Tibial nerve (tissue), 4 donors: ENCODE measurements around the gene PLXNA4. TPM values are rescaled to one million over a fixed set of nuclear protein-coding genes. Genes with fewer than 3 reads are reported as not detected.

Source experiments
- DNase-seq, 2 donors: peaks; one replicate each; pipeline ENCODE4 v3.0.0-alpha.2; 2019; ENCODE audit warnings: low spot score in 2 of 2
- H3K27ac ChIP-seq, 4 donors: fragments of 200-600 bp; sonication (generic) in 3 of 4; one replicate each; pipeline ENCODE4 v1.5.1; 2017 to 2019; ENCODE audit warnings: mild to moderate bottlenecking in 1 of 4
- H3K27me3 ChIP-seq, 2 donors: fragments of 200-600 bp; sonication (generic) in 1 of 2; one replicate each; pipeline versions ENCODE4 v1.5.1 to v1.6.0; 2017 to 2019
- H3K36me3 ChIP-seq, 3 donors: fragments of 200-600 bp; sonication (generic); one replicate each; pipeline ENCODE4 v1.5.1; 2018 to 2019
- H3K4me1 ChIP-seq, 4 donors: fragments of 200-600 bp; sonication (generic) in 3 of 4; one replicate each; pipeline ENCODE4 v1.5.1; 2017 to 2019
- H3K4me3 ChIP-seq, 4 donors: fragments of 200-600 bp; sonication (generic) in 3 of 4; one replicate each; pipeline ENCODE4 v1.5.1; 2017 to 2019; ENCODE audit warnings: mild to moderate bottlenecking in 1 of 4, moderate library complexity in 1 of 4
- H3K9me3 ChIP-seq, 4 donors: fragments of 200-600 bp; sonication (generic) in 3 of 4; one replicate each; pipeline ENCODE4 v1.5.1; 2017 to 2019
- EP300 ChIP-seq, 2 donors: sonication (generic); formaldehyde crosslinking; IDR thresholded peaks; one replicate each; pipeline ENCODE4 v1.6.1; 2017; ENCODE audit warnings: antibody characterized with exemption in 2 of 2, mild to moderate bottlenecking in 1 of 2
- POLR2A ChIP-seq, 2 donors: fragments of 450-650 bp; IDR thresholded peaks; one replicate each; pipeline ENCODE4 v1.6.1; 2017; ENCODE audit warnings: antibody characterized with exemption in 2 of 2, mild to moderate bottlenecking in 2 of 2, moderate library complexity in 2 of 2
- WGBS, 2 donors: methylation state at CpG; one replicate each; pipeline ENCODE4 v1.1.5; 2018; 5-methylcytosine and 5-hydroxymethylcytosine counted together
- total RNA-seq, 4 donors: library from RNA; depleted of rRNA; stranded (reverse); fragments of >200 nt; gene quantifications; one replicate each; pipeline ENCODE4 v1.1.0, GENCODE V29; 2016
- TF ChIP-seq, protein P1 (sequence below), 5 experiments: fragments of 200-600 bp in 3 of 5; fragments of 450-650 bp in 2 of 5; sonication (generic) in 3 of 5; IDR thresholded peaks; one replicate each; pipeline ENCODE4 v1.5.1; 2016 to 2019; ENCODE audit warnings: antibody characterized with exemption in 5 of 5, mild to moderate bottlenecking in 3 of 5, moderate library complexity in 2 of 5

PLXNA4 gene
- total RNA-seq, 4 donors from 2014 or later: 12.6 to 32.4 (median 13.7) TPM

DNA sequence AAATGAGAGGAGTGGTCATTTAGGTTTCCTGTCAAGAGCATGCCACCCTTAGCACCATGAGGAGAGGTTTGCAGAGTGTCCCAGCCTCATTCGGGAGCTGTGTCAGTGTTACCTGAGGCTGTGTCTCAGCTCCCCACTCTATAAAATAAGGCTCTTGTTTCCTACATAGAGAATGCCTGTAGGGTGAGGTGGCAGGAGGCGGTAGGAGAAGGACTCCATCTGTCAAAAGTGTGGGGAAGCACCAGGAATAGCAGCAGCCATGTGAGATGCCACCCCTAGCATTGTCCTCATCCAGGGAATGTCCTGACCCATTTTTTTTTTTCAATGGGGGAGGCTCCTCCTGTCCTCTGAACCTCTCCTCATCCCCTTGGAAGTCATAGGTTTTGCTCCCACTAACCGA, 451.2 kb downstream of the PLXNA4 start:
- 82 to 91% methylated on average over 3 of the region's 3 CpGs for WGBS, 2 donors
- Histone ChIP-seq H3K4me1 (no peaks in the 10 kb centered on the region), H3K4me3 (no peak overlapping the region), H3K27me3 (no peaks in the 10 kb centered on the region), H3K9me3 (no peaks in the 10 kb centered on the region), H3K36me3 (no peaks in the 10 kb centered on the region), H3K27ac (no peak overlapping the region)
- TF ChIP-seq EP300 (IDR thresholded peaks at IDR 0.05) (no peak), POLR2A (IDR thresholded peaks at IDR 0.05) (no peak)
- TF ChIP-seq, protein P1, sequence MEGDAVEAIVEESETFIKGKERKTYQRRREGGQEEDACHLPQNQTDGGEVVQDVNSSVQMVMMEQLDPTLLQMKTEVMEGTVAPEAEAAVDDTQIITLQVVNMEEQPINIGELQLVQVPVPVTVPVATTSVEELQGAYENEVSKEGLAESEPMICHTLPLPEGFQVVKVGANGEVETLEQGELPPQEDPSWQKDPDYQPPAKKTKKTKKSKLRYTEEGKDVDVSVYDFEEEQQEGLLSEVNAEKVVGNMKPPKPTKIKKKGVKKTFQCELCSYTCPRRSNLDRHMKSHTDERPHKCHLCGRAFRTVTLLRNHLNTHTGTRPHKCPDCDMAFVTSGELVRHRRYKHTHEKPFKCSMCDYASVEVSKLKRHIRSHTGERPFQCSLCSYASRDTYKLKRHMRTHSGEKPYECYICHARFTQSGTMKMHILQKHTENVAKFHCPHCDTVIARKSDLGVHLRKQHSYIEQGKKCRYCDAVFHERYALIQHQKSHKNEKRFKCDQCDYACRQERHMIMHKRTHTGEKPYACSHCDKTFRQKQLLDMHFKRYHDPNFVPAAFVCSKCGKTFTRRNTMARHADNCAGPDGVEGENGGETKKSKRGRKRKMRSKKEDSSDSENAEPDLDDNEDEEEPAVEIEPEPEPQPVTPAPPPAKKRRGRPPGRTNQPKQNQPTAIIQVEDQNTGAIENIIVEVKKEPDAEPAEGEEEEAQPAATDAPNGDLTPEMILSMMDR (IDR thresholded peaks at IDR 0.05): no peak
- no peak for DNase-seq

DNA sequence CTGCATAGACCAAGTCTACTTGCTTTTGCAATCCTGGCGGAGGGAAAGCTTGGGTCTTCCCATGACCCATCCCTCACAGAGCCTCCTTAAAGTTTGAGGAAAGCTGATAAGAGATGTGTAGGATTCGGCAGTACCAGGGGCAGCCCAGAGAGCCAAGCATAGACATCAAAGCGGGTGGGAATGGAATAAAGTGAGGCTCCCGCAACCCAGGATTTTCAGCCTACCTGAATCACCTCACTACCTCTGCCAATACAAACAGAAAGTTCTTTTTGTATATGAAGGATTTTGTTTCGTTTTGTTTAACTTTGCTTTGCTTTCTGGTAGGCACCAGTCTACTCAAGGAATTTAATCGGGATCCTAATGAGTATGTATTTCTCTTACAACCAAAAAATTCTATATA, 451.7 kb downstream of the PLXNA4 start:
- H3K4me1 ChIP-seq: no peaks in the 10 kb centered on the region
- H3K36me3 ChIP-seq: no peaks in the 10 kb centered on the region
- no peak overlapping the region for H3K4me3 ChIP-seq
- TF ChIP-seq, protein P1 (IDR thresholded peaks at IDR 0.05): no peak
- TF ChIP-seq POLR2A (IDR thresholded peaks at IDR 0.05): no peak
- TF ChIP-seq EP300 (IDR thresholded peaks at IDR 0.05): no peak
- no peak for DNase-seq
- no peak overlapping the region for H3K27ac ChIP-seq
- no peaks in the 10 kb centered on the region for H3K9me3 ChIP-seq
- WGBS, 2 donors: 83 to 88% methylated on average over 6 of the region's 6 CpGs
- H3K27me3 ChIP-seq: no peaks in the 10 kb centered on the region

DNA sequence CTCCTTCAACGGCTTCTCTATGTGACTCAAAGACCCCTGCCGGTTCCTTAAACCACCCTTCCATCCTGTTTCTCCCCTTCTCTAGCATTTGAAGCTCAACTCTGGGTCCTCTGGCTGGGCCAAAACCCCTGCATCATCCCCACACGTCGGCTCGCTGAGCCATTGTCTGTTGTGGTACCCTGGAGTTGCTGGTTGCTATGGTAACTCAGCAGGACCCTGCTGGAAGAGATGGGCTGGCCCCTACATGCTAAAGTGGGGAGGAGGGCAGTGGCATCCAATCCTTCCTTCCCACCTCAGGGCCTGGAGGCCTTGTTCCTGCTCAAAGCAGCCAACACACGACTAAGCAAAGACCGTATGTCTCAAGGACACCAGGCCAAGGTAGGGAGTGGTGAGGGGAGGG, 452.5 kb downstream of the PLXNA4 start:
- 35 to 51% methylated on average over 7 of the region's 7 CpGs for WGBS, 2 donors
- DNase-seq: no peak
- Histone ChIP-seq H3K4me3 (no peak overlapping the region), H3K27ac (no peak overlapping the region), H3K4me1 (no peaks in the 10 kb centered on the region), H3K9me3 (no peaks in the 10 kb centered on the region), H3K27me3 (no peaks in the 10 kb centered on the region), H3K36me3 (no peaks in the 10 kb centered on the region)
- TF ChIP-seq EP300 (IDR thresholded peaks at IDR 0.05): no peak
- TF ChIP-seq, protein P1 (IDR thresholded peaks at IDR 0.05): no peak

DNA sequence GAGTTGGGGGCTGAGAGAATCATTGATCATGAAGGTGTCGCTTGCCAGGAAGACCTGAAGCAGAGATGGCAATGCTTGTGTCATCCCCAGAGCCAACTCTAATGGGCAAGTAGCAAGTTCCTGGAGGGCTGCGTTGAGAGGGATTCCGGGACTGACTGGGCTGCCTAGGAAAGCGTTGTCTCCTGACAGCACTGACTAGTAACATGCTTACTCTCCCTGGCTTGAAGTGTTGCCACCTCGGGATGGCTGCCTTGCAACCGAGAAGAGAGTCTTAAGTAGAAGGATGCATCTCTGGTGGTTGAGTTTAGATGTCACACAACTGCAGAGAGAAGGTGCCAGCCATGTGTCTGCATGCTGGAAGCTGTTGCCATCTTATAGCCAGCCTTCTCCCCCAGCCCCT, 453.4 kb downstream of the PLXNA4 start:
- no peak overlapping the region for H3K27ac ChIP-seq
- no peaks in the 10 kb centered on the region for H3K4me1 ChIP-seq
- H3K9me3 ChIP-seq: no peaks in the 10 kb centered on the region
- no peak overlapping the region for H3K4me3 ChIP-seq
- 88 to 91% methylated on average over 6 of the region's 6 CpGs for WGBS, 2 donors
- H3K27me3 ChIP-seq: no peaks in the 10 kb centered on the region
- no peaks in the 10 kb centered on the region for H3K36me3 ChIP-seq
- no peak for TF ChIP-seq POLR2A (IDR thresholded peaks at IDR 0.05)
- TF ChIP-seq EP300 (IDR thresholded peaks at IDR 0.05): no peak
- TF ChIP-seq, protein P1 (IDR thresholded peaks at IDR 0.05): no peak
- no peak for DNase-seq

DNA sequence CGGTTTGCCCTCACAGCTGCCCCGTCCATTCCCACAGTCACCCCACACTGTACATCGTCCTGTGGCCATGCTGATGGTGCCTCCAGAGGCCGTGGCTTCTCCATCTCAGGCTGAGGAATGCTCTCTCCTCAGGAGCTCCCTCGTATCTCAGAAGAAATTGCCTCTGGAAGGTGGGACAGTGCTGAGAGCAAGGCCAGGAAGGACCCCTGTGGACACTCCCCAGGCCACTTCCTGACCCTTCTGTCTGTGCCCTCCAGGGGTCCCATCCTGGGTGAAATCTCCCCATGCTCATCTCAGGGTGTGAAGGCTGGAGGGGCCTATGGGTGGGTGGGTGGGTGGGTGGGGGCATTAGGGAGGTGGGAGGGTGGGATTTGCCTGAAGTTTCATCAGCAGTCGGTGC, 454.3 kb downstream of the PLXNA4 start:
- Histone ChIP-seq H3K27ac (no peak overlapping the region), H3K4me3 (no peak overlapping the region), H3K4me1 (no peaks in the 10 kb centered on the region), H3K27me3 (no peaks in the 10 kb centered on the region), H3K36me3 (no peaks in the 10 kb centered on the region), H3K9me3 (no peaks in the 10 kb centered on the region)
- WGBS, 2 donors: 75 to 76% methylated on average over 6 of the region's 6 CpGs
- no peak for DNase-seq
- TF ChIP-seq POLR2A (IDR thresholded peaks at IDR 0.05): no peak
- no peak for TF ChIP-seq EP300 (IDR thresholded peaks at IDR 0.05)
- TF ChIP-seq, protein P1 (IDR thresholded peaks at IDR 0.05): no peak
